Esophagus squamous epithelium (tissue), 4 donors: ENCODE measurements around the gene CLASP2.

ENCODE experiments used
- POLR2A ChIP-seq, 4 donors: fragments of 450-650 bp; IDR thresholded peaks; one replicate each; pipeline ENCODE4 v1.6.1; 2017; ENCODE audit warnings: antibody characterized with exemption in 4 of 4, mild to moderate bottlenecking in 4 of 4, moderate library complexity in 3 of 4
- TF ChIP-seq, protein P1 (sequence below), 6 experiments: fragments of 450-650 bp in 4 of 6; fragments of 200-600 bp in 2 of 6; sonication (generic) in 2 of 6; IDR thresholded peaks; one replicate each; pipeline ENCODE4 v1.5.1; 2016 to 2019; ENCODE audit warnings: antibody characterized with exemption in 6 of 6, mild to moderate bottlenecking in 4 of 6, moderate library complexity in 4 of 6

DNA sequence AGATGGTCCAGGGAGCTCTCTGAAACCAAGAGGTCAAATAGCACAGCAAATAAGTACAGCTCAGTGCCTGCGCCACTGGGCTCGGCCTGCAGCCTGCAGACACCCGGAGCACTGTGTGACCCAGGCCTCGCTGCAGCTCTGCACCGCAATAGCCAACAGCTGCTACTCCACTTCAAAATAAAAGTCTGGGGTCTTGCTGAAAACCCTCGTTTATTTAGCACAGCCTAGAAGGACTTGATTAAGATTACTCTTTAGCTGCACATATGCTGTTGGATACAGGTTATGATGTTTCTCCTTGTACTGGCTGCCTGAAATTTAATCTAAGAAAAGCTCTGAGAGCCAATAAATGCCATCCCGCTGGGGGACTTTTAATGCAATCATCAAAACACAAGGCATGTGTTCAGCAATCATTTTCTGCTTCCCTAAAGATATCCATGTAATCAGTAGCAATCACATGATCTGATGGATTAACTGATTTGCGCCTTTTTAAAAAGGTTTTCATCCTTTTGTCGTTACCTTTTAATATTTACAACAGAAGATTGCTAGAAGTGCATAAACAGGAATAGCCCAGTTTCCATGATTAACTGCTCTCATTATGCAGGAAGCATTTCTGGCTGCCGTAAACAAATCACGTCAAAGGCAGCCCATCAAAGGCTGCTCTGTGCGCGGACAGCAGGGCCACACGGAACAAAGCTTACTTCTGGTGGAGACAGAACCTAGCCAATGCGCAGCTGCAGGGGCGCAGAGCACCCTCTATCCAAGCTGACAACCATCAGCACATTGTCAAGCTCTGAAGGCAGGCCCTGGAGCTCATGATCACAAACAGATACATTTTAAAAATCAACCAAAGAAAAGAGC lies 58.8 kb downstream of the CLASP2 start:
- no peak for TF ChIP-seq POLR2A (IDR thresholded peaks at IDR 0.05)
- TF ChIP-seq, protein P1, sequence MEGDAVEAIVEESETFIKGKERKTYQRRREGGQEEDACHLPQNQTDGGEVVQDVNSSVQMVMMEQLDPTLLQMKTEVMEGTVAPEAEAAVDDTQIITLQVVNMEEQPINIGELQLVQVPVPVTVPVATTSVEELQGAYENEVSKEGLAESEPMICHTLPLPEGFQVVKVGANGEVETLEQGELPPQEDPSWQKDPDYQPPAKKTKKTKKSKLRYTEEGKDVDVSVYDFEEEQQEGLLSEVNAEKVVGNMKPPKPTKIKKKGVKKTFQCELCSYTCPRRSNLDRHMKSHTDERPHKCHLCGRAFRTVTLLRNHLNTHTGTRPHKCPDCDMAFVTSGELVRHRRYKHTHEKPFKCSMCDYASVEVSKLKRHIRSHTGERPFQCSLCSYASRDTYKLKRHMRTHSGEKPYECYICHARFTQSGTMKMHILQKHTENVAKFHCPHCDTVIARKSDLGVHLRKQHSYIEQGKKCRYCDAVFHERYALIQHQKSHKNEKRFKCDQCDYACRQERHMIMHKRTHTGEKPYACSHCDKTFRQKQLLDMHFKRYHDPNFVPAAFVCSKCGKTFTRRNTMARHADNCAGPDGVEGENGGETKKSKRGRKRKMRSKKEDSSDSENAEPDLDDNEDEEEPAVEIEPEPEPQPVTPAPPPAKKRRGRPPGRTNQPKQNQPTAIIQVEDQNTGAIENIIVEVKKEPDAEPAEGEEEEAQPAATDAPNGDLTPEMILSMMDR (IDR thresholded peaks at IDR 0.05), result no peak
